GM10847 (cell line): ENCODE data around the gene STAT5B.

Experiments used
- POLR2A ChIP-seq: IDR thresholded peaks from 2 replicates; pipeline ENCODE4 v1.6.1; 2011; ENCODE audit not compliant: insufficient read length; ENCODE audit errors: extremely low read depth

The STAT5B gene

DNA sequence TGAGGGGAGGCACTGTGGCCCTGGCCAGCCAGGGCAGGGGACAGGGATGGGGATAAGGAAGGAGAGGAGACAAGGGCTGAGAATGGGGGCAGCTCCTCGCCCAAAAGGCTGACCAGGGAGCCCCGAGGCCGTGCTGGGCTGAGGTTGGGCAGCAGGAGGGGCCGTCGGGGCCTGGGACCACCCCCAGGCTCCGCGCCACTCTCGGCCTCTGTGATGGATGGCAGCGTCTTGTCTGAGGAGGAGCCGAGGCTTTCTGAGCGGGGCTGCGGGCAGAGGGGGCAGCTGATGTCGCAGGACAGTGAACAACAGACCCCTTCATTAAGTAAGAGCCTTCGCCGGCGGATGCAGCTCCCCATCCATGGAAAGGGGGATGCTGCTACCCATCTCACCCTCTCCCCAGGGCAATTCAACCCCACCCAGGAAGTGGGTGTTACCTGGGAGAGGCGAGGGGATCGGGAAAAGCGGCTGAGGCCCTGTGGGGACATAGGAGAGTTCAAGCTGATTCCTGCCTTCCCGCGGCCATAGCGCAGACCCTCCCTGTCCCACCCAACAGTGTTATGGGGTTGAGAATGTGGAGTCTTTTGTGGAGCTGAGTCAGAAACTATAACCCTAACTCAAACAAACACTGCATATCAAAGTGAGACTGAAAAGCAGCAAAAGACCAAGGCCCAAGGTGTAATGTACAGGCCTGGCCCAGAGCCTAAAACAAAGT, 112.3 kb downstream of the STAT5B start:
- no peak for TF ChIP-seq POLR2A

DNA sequence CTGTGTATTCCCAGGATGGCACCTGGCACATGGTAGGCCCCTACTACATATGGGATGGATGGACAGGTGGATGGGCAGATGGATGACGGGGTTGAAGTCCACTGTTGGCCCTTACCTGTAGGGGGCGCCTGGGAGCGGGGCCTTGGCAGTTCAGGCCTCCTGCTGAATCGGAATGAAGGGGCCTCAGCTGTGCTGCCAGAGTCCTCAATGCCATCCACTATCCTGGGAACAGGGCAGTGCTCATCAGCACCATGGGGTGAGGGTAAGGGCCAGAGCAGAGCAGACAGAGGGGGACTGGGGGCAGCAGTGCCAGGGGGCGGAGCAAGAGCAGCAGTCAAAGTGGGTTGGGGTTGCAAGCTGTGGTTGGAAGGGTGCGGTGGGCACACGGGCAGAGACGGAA, 113.1 kb downstream of the STAT5B start:
- no peak for TF ChIP-seq POLR2A

DNA sequence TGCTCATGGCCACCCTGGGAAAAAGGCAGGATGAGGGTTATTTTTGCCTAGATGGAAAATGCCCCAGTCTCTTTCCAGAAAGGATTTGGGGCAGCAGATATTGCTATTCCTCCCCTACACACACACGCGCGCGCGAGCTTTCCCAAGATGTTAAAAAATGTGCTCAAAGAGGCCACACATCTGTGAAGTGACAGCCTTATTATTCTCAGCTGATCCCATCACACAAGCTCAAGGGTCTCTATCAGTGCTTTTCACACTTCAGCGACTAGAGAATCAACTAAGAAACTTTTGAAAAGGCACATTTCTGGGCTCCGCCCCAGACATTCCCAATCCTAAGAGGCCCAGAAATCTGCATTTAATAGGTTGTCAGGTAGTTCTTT, 115.7 kb downstream of the STAT5B start:
- TF ChIP-seq POLR2A: no peak

DNA sequence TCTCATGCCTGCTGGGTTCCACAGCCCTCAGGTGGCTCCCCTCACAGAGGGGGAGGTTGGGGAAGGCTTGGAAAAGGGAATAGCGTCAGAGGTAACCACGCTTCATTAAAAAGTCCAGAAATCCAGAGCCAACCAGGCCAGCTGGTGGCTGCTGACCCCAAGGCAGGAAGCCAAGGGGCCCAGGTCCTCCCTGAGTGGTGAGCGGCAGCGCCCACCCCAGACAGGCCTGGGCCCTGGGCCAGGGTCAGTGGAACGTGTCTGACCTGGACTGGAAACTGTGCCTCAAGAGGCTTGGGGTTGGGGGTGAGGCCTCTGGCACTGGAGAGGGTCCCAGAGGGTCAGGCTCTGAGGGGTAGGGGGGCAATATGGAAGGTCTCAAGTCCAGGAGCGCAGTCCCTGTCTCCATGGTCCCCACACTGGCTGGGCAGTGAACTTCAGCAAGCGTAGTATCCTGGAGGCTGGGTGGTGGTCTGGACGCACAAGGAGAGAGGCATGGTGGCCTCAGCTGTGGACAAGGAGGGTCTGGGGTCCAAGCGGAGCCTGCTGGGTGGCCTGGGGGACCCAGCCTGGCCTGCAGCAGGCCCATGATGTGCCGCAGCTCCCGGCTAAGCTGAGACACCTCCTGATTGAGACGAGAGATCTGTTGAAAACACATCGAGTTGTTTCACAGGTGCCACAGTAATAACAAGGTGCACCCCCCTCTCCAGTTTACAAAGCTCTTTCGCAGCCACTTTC, 116.2 kb downstream of the STAT5B start:
- TF ChIP-seq POLR2A: no peak

DNA sequence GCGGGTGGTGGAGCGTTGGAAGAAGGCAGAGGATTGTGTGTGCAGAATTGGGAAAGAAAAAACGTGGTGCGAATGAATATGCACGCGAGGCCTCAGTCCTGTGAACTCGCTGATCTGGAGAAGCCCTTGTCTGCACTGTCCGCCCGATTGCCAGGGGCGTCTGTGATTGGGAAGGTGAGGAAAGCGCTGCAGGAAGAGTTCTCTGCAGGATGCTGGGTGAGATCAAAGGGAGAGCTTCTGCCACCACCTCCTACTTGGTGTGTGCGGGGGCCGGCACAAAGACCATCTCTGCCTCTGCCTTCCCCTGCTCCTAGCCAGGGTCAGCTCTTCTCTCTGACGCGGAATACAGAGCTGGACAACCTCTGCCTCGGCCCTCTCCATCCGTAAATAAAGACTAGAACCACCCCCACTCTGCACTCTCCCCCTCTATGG, 120.6 kb downstream of the STAT5B start:
- TF ChIP-seq POLR2A: no peak

DNA sequence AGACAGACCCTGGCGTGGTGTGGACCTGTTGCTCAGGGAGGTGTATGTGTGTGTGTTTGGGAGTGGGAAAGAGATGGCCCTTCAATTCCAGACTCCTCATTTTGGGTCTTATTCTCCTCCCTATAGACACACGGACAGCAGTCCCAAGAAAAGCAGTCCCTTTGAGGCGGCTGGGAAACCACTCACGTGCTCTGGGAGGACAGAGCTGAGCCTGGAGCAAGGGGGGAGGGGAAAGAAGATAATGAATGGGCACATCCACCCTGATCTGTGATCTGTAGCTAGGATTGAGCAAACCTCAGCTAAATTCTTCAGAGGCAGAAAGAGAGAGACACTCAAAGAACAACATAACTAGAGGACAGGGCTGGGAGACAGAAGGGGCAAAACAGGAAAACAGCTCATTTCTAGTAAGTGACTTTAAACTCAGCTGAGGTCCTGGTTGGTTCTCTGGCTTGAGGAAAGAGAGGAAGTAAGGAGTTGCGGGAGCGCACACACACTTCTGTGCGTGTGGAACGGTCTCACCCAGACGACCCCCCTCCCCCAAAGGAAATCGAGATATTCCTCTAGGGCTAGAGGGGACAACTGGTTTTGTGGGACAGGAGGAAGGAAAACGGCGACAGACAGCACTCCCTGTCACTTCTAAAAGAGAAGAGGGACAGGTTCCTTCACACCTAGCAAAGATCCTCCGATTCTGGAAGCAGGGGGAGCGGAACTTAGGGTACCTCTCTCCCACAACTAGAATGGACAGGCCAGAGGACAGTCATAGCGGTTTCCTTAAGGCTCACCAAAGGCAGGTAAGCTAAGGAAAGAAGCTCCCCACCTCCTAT, 122.1 kb downstream of the STAT5B start:
- no peak for TF ChIP-seq POLR2A
